ENCODE measurements around the gene CAPRIN2. TPM values are rescaled to one million over a fixed set of nuclear protein-coding genes. Genes with fewer than 3 reads are reported as not detected.
A peak's percentile ranks its signal among the peaks of the same experiment; 100 is the strongest.

The CAPRIN2 gene
- polyA plus RNA-seq (ENCODE audit: insufficient read length) = 56.3 TPM
- long read RNA-seq, donor 1, partial matches to known transcripts = 0 of 1 reads
- long read RNA-seq, donor 1, other reads (novel, unspliced or antisense) = 0 of 1 reads
- long read RNA-seq, donor 2, partial matches to known transcripts = 6 of 7 reads
- long read RNA-seq, donor 2, other reads (novel, unspliced or antisense) = 0 of 7 reads
- long read RNA-seq, donor 3, partial matches to known transcripts = 0 of 2 reads
- long read RNA-seq, donor 3, other reads (novel, unspliced or antisense) = 0 of 2 reads
- long read RNA-seq, donor 4 = 0 reads
- long read RNA-seq, donor 5 = 0 reads
- long read RNA-seq, donor 6 = 0 reads
- long read RNA-seq, donor 7 = 0 reads
- long read RNA-seq, donor 8, partial matches to known transcripts = 0 of 2 reads
- long read RNA-seq, donor 8, other reads (novel, unspliced or antisense) = 0 of 2 reads

GRCh38 chr12:30754750-30755394, at the start of gene CAPRIN2:
TSS of gene CAPRIN2 (minus strand) at chr12:30754951. CDS start at chr12:30753520, 1,431 bp downstream.
- peak; percentile 95 for DNase-seq

- no peak for DNase-seq
Observed at GRCh38 chr12:30797689-30798088, 42.9 kb upstream of the CAPRIN2 start.

- DNase-seq = no peak
Observed at GRCh38 chr12:30796891-30797371, 42.2 kb upstream of the CAPRIN2 start.

- peak; percentile 70 for DNase-seq
Observed at GRCh38 chr12:30796313-30796780, 41.6 kb upstream of the CAPRIN2 start.

- DNase-seq = peak; percentile 67
Observed at GRCh38 chr12:30795410-30796312, 40.9 kb upstream of the CAPRIN2 start.

- DNase-seq = no peak
Observed at GRCh38 chr12:30794591-30795409, 40.0 kb upstream of the CAPRIN2 start.

- no peak for DNase-seq
Observed at GRCh38 chr12:30794020-30794419, 39.3 kb upstream of the CAPRIN2 start.

- DNase-seq = no peak
Observed at GRCh38 chr12:30792648-30793499, 38.1 kb upstream of the CAPRIN2 start.

GRCh38 chr12:30792085-30792484, 37.3 kb upstream of the CAPRIN2 start:
- DNase-seq = no peak

- DNase-seq = no peak
Observed at GRCh38 chr12:30788754-30789153, 34.0 kb upstream of the CAPRIN2 start.

GRCh38 chr12:30785630-30786029, 30.9 kb upstream of the CAPRIN2 start:
- no peak for DNase-seq

GRCh38 chr12:30784508-30784907, 29.8 kb upstream of the CAPRIN2 start:
- DNase-seq = no peak

GRCh38 chr12:30783946-30784345, 29.2 kb upstream of the CAPRIN2 start:
- DNase-seq = no peak

GRCh38 chr12:30782316-30783173, 27.8 kb upstream of the CAPRIN2 start:
- DNase-seq = no peak

GRCh38 chr12:30779578-30779977, 24.8 kb upstream of the CAPRIN2 start:
- no peak for DNase-seq

- no peak for DNase-seq
Observed at GRCh38 chr12:30779178-30779577, 24.4 kb upstream of the CAPRIN2 start.

GRCh38 chr12:30774599-30774998, 19.8 kb upstream of the CAPRIN2 start:
- no peak for DNase-seq

GRCh38 chr12:30769802-30770201, 15.1 kb upstream of the CAPRIN2 start:
- DNase-seq = no peak

- no peak for DNase-seq
Observed at GRCh38 chr12:30764251-30764650, 9.5 kb upstream of the CAPRIN2 start.
